Mesothelial cell of epicardium (in vitro differentiated cells): ENCODE data around the gene ZC3H15. TPM values are rescaled to one million over a fixed set of nuclear protein-coding genes. Genes with fewer than 3 reads are reported as not detected.

Experiments
- DNase-seq, 2 experiments: peaks; one replicate each; pipeline ENCODE4 v3.0.0; 2021; ENCODE audit warnings: low spot score in 2 of 2; ENCODE audit not compliant: unreplicated experiment in 2 of 2
- H3K27ac Mint-ChIP-seq: 2 replicates; pipeline ENCODE4 v1.8.0; 2021; ENCODE audit warnings: mixed read lengths
- H3K27me3 Mint-ChIP-seq: 2 replicates; pipeline ENCODE4 v1.8.0; 2021; ENCODE audit warnings: low read depth, mixed read lengths
- H3K36me3 Mint-ChIP-seq: 2 replicates; pipeline ENCODE4 v1.8.0; 2021; ENCODE audit warnings: mixed read lengths
- H3K4me1 Mint-ChIP-seq: 2 replicates; pipeline ENCODE4 v1.8.0; 2021; ENCODE audit warnings: mixed read lengths
- H3K4me3 Mint-ChIP-seq: 2 replicates; pipeline ENCODE4 v1.8.0; 2021; ENCODE audit warnings: mild to moderate bottlenecking, moderate library complexity, mixed read lengths
- H3K9me3 Mint-ChIP-seq: 2 replicates; pipeline ENCODE4 v1.8.0; 2021; ENCODE audit warnings: mixed read lengths
- CTCF ChIP-seq: fragments of 200-600 bp; sonication (generic); IDR thresholded peaks from one replicate; pipeline ENCODE4 v1.5.0; 2021; ENCODE audit warnings: antibody characterized with exemption; ENCODE audit not compliant: unreplicated experiment
- total RNA-seq: library from RNA; stranded (reverse); gene quantifications from 3 replicates; pipeline ENCODE4 v1.2.1, GENCODE V29; 2021

Gene ZC3H15
- total RNA-seq, 1 donor from 2014 or later = 61.3 TPM

- H3K4me3 Mint-ChIP-seq = no peak overlapping the region
- H3K4me1 Mint-ChIP-seq = peaks cover 10% of the 10 kb centered on the region
- H3K27ac Mint-ChIP-seq = no peak overlapping the region
- H3K27me3 Mint-ChIP-seq = no peaks in the 10 kb centered on the region
- DNase-seq = no peak
- peaks cover 9% of the 10 kb centered on the region for H3K36me3 Mint-ChIP-seq
- TF ChIP-seq CTCF = no peak
- peaks cover 14% of the 10 kb centered on the region for H3K9me3 Mint-ChIP-seq
Measured at GRCh38 chr2:186558512-186559276, 72.6 kb downstream of the ZC3H15 start.

Other genes starting within 250 kb of the ZC3H15 start
- 93.3 to 112 TPM (median 100 TPM) in 3 replicates for gene ITGAV, start 103.8 kb downstream of the ZC3H15 start, total RNA-seq
- gene FAM171B, start 207.8 kb downstream of the ZC3H15 start, total RNA-seq = 17.2 to 21.4 TPM (median 19.7 TPM) in 3 replicates